ENCODE results near the gene RAB44. TPM values are rescaled to one million over a fixed set of nuclear protein-coding genes. Genes with fewer than 3 reads are reported as not detected.

RAB44 gene, protein sequence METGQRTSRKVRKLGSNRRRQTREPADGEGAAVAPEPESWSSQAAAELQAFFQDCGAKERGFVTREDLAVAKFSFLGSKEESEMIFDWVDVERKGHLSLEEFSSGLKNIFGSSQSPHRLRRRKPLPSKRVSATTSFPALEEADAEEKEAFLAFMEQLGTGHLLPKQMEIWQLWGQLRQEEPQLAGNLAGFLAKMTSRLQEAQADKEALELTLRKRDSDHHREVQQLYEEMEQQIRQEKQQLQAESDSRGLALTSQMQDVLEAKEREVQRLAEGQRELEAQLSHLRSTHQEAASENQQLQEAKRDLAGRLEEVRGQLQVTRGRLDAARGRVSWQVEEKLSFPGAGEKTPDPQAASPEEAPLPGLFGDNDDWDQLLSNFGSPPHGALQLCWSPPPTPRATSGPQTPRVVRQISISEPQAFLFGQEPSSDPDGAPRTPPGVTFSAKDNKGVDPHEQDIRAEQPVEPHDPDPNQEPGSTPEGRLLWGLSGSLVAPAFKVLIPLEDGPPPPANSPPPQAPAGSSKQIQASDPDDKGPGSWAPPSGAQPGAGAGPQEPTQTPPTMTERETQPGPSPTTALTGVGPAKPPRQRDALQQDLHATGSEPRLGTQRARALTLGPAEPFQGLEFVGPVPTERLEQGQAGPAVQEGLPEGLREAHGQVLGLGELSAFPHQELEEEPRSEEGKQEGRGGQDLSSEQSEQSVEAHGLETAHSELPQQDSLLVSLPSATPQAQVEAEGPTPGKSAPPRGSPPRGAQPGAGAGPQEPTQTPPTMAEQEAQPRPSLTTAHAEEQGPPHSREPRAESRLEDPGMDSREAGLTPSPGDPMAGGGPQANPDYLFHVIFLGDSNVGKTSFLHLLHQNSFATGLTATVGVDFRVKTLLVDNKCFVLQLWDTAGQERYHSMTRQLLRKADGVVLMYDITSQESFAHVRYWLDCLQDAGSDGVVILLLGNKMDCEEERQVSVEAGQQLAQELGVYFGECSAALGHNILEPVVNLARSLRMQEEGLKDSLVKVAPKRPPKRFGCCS
- total RNA-seq = under 0.01 TPM in 1 of 2 replicates, not detected in the other

DNA sequence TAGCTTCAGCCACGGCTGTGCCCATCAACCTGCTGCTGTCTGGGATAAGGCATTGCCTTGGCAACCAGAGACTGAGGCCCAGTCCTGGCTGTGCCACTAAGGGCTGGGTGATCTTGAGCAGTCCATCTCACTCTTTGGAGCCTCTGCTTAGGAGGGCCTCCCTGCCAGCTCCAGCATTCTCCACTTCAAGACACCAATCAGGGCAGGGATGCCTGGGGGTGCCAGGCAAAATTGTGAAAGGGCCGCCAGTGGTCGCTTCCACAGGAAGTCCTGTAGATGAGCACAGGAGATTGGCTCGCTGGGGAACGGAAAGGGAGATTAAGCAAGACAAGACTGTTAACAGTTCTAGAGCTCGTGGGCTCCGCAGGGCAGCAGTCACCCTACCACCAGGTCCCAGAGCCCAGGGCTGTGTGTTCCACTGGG is at the start of gene RAB44:
RAB44 (plus strand) TSS at position 346 of the 423 bp plus-strand sequence. CDS start 6,410 bp downstream, outside the sequence.

DNA sequence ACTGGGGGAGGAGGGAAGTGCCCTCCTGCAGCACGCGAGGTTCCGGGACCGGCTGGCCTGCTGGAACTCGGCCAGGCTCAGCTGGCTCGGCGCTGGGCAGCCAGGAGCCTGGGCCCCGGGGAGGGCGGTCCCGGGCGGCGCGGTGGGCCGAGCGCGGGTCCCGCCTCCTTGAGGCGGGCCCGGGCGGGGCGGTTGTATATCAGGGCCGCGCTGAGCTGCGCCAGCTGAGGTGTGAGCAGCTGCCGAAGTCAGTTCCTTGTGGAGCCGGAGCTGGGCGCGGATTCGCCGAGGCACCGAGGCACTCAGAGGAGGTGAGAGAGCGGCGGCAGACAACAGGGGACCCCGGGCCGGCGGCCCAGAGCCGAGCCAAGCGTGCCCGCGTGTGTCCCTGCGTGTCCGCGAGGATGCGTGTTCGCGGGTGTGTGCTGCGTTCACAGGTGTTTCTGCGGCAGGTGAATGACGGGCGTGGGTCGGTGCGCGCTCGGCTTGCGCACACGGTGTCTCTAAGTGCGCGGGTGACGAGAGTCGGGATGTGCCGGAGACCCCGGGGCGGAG is 19.1 kb upstream of the RAB44 start, which contains the start of gene CDKN1A:
CDKN1A (plus strand) TSS at position 227 of the 555 bp plus-strand sequence. CDS start 5,388 bp downstream, outside the sequence.

Small RNAs within 50 kb of the gene (small RNA-seq; reads per million reads assigned to genes)
- gene RF00019 = not detected

Other genes with a start within 250 kb of the RAB44 start
- gene STK38, start 150.3 kb upstream of the RAB44 start, total RNA-seq = 23.0 and 24.4 TPM in 2 replicates
- gene SRSF3, start 103.5 kb upstream of the RAB44 start, total RNA-seq = 550 and 707 TPM in 2 replicates
- gene CDKN1A, start 19.1 kb upstream of the RAB44 start, total RNA-seq = 165 and 194 TPM in 2 replicates
- gene CPNE5, start 141.6 kb downstream of the RAB44 start, total RNA-seq = 4.4 and 9.3 TPM in 2 replicates
- gene PPIL1, start 177.0 kb downstream of the RAB44 start, total RNA-seq = 35.4 and 46.6 TPM in 2 replicates
- 31.8 and 39.8 TPM in 2 replicates for gene C6orf89, start 188.1 kb downstream of the RAB44 start, total RNA-seq